Hepatocyte (in vitro differentiated cells): ENCODE measurements around the gene HIVEP1.

Experiments used
- CTCF ChIP-seq: fragments of 200-600 bp; sonication (generic); IDR thresholded peaks from 2 replicates; pipeline ENCODE4 v1.5.1; 2016; ENCODE audit warnings: antibody characterized with exemption, mild to moderate bottlenecking; ENCODE audit not compliant: poor library complexity
- EZH2phosphoT487 ChIP-seq: fragments of 200-600 bp; sonication (generic); IDR thresholded peaks from one replicate; pipeline ENCODE4 v1.6.1; 2018; ENCODE audit warnings: antibody characterized with exemption, mild to moderate bottlenecking, low read depth, moderate library complexity; ENCODE audit not compliant: unreplicated experiment, severe bottlenecking

- TF ChIP-seq EZH2phosphoT487 (no peak), CTCF (no peak)
Observed at GRCh38 chr6:12014873-12015149, 2.7 kb downstream of the HIVEP1 start.
